GM21528 (cell line): ENCODE data around the gene HLF.

Experiments
- ATAC-seq: cut with Tn5 transposase; IDR thresholded peaks from one replicate; pipeline ENCODE4 v1.9.1; 2021; ENCODE audit warnings: mild to moderate bottlenecking, moderate library complexity; ENCODE audit not compliant: unreplicated experiment, low FRiP score

HLF gene, protein sequence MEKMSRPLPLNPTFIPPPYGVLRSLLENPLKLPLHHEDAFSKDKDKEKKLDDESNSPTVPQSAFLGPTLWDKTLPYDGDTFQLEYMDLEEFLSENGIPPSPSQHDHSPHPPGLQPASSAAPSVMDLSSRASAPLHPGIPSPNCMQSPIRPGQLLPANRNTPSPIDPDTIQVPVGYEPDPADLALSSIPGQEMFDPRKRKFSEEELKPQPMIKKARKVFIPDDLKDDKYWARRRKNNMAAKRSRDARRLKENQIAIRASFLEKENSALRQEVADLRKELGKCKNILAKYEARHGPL

GRCh38 chr17:55264645-55265298 lies at the start of gene HLF:
HLF (plus strand) TSS chr17:55264960; CDS start chr17:55265485, 525 bp downstream.
- peak; percentile 88 for ATAC-seq

DNA sequence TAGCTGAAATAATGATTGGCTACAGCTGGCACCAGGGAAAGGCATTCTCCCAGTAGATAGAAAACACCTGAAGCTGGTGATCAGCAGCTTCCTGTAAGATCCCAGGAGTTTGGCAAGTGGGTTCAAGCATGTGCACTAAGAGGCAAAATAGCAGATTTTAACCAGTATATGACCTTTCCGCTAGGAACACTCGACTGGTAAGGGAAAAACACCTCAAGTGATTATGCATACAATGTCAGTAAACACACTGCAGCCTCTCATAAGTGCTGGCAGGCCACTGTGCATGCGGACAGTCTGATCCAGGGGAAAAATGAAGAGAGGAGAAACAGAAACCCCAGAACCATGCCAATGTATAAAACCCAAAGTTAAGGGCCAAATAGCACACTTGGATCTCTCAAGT lies 49.0 kb upstream of the HLF start:
- no peak for ATAC-seq

GRCh38 chr17:55216888-55217287 lies 47.9 kb upstream of the HLF start:
- no peak for ATAC-seq

GRCh38 chr17:55219459-55219858 lies 45.3 kb upstream of the HLF start:
- ATAC-seq, result no peak

GRCh38 chr17:55219934-55220333 lies 44.8 kb upstream of the HLF start:
- ATAC-seq, result no peak

GRCh38 chr17:55223524-55223923 lies 41.2 kb upstream of the HLF start:
- no peak for ATAC-seq

DNA sequence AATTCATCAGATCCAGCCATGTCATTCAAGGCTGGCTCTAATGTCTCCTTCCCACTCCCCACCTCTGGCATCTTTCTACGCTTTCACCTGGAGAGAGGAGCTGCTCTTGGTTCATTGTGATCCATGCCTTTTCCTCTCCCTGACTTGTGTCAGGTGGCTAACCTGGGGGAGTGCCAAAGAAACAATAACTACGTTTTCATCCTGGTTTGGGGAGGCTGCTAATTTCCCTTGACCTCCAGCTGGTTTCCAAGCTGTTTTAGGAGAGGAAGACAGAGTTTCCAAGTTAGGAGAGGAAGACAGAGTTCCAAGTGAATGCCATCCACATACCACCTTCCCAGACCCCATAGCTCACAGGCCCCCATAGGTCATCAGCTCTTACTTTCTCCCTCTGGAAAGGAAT lies 40.0 kb upstream of the HLF start:
- no peak for ATAC-seq

GRCh38 chr17:55225237-55225636 lies 39.5 kb upstream of the HLF start:
- ATAC-seq, result no peak

- ATAC-seq, result no peak
Measured at GRCh38 chr17:55228683-55229192, 36.0 kb upstream of the HLF start.

- no peak for ATAC-seq
Measured at GRCh38 chr17:55229276-55229675, 35.5 kb upstream of the HLF start.

DNA sequence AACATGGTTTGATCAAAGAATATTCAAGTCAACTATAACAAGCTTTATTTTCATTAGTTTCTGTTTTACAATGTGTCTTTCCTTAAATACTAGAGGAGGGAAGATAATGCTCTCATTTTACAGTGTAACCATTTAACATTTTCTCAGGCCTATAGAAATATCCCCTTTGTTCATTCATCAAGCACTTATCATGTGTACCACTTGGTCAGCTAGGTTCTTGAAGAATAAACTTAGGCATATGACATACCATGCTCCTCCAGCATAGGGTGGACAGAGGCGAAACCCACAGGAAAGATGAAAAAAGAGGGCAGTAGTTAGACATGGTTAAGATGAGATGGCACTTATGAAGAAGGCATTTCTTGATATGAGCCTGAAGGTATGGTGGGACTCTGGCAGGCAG lies 34.0 kb upstream of the HLF start:
- ATAC-seq, result no peak

- ATAC-seq, result no peak
Measured at GRCh38 chr17:55233840-55234239, 30.9 kb upstream of the HLF start.

DNA sequence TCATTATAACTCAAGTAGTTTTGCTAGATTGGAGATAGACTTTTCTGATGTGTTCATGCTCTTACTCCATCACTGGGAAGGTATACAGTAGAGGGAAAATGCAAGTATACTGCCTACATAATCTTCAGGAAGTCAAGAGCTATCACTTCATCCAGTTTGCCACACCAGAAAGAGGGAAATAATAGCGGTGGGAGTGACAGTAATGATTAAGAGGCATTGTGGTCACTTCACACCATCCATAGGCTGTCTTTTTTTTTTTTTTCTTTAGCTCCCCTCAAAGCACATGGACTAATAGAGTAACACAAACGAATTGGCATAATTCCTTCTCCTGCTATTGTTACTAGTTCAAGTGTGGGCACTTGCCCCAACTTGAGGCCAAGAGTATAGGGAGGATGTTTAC lies 28.4 kb upstream of the HLF start:
- no peak for ATAC-seq

GRCh38 chr17:55237268-55237667 lies 27.5 kb upstream of the HLF start:
- peak; percentile 40 for ATAC-seq

DNA sequence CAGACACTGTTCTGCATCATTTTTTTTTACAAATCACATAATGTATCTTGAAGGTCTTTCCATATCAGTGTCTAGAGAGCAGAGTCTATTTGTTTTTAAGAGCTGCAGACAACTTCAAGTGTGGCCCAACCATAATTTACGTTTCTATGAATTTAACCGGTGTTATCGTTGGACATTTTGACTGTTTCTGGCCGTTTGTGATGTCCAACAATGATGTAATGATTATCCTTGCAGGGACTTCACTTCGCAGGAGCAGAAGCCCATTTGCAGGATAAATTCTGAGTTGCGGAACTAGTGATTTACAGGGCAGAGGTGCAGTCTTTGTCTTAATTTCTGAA lies 26.9 kb upstream of the HLF start:
- ATAC-seq, result no peak

DNA sequence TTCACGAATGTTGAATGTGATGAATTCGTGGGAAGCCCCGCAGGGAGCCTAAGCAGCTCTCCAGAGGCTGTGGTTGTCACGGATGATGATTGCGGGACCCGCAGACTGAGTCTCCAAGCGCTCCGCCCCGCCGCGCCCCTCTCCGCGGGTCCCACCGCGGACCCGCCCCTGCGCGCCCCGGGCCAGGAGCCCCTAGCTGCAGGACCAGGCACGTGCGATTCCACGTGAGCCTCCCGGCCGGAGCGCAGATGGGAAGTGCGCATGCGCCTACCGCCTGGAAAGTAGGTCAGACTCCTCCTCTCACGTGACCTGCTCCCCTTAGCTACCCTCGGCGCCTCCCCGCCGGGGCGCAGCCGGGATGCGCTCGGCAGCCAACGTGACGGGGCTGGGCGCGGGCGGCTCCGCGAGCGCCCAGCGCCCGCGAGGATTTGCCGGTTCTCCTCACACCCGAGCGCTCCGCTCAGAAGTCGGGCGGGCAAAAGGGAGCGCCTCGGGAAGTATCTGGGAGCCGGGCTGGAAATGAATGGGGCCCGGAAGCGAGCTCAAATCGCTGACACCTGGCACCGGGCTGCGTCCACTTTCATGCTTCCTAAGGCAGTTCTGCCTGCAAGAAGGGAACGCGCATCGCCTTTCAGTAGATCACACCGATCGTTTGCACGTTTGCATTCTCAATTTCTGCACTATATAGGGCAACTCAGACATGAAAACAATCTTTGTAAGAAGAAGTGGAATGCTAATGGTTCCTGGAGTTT lies 26.4 kb upstream of the HLF start:
- ATAC-seq, result peak; percentile 90

- peak; percentile 30 for ATAC-seq
Measured at GRCh38 chr17:55238931-55239297, 25.8 kb upstream of the HLF start.

GRCh38 chr17:55241097-55241496 lies 23.7 kb upstream of the HLF start:
- no peak for ATAC-seq

GRCh38 chr17:55242476-55242875 lies 22.3 kb upstream of the HLF start:
- no peak for ATAC-seq

- no peak for ATAC-seq
Measured at GRCh38 chr17:55245986-55246385, 18.8 kb upstream of the HLF start.

- ATAC-seq, result no peak
Measured at GRCh38 chr17:55246583-55246982, 18.2 kb upstream of the HLF start.

DNA sequence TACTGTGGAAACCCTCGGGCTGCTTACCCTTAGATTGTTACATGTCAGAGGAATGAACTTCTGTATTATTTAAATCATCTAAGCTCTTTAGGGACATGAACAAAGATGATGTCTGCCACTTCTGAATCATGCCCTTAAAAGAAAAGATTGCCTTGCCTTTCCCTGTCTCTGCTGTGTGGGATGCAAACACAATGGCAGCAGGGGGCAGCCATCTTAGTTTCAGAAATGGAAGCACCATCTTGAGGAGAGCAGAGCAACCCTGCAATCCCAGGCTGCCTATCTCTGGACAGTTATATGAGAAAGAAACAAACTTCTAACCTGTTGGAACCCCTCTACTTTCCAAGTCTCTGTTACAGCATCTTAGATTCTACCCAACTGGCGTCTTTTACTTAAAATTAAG lies 16.7 kb upstream of the HLF start:
- no peak for ATAC-seq
